Fibroblast of peridontal ligament (primary cell): ENCODE data around the gene TBC1D1.

Source experiments
- DNase-seq: peaks from one replicate; pipeline ENCODE4 v3.0.0-alpha.2; 2010; ENCODE audit errors: extremely low read depth

The TBC1D1 gene

DNA sequence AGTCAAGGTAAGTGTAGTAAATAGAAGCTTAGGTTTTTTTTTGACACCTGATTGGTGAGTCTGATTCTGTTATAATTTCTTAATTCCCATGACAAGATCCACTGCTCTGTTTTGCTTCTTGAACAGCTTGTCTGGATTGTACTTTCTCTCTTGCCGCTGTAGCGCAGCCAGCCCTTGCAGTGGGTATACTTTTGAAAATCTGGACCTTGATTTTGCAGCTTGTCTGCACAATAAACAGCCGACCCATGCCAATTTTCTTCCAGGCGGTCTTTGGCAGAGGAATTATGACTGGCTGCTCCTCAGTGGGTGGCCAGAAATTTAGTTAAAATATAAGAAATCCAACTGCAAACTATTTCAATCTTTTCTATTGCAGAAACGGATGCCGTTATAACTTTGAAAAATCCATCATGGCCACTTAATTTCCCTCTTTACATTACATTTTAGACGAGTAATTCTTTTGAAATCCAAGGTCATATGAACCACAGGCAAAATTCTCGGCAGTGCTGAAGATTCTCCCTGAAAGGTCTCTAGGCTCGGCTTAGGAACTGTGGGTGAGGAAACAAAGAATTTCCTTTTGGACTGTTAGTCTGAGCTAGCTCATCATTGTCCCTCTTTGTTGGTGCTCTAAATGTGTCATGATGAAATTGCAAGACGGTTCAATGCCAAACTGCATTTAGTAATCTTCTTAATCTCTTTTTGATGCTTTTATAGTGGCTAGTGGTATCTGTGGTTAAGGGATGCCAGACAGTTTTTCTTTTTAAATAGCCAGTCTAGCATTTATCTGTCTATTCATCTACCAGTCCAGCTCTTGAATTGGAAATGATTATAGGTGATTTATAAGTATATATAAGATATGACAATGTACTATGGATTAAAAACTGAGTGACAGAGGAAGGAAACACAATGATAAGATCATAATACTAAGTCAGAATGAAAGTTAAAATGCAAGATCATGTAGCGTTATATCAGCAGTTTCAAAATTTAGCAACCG is 37.8 kb downstream of the TBC1D1 start:
- no peak for DNase-seq

DNA sequence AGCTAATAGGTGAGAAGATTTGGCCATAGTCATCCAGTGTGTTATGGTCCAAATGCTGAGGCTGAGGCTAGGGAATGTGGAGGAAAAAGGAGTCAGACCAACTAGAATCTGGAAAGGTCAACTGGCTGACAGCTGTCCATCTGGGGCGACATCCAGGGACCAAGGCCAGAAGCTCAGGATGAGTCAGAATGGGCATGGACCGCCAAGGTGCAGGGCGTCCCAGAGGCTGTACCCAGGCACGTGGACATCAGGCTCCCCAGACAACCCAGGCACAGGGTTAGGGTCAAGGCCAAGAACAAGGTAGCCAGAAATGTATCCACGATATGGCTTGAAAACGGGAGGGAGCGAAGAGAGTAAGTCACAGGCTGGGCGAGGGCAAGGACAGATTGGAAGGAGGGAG is 43.2 kb downstream of the TBC1D1 start:
- DNase-seq: no peak

DNA sequence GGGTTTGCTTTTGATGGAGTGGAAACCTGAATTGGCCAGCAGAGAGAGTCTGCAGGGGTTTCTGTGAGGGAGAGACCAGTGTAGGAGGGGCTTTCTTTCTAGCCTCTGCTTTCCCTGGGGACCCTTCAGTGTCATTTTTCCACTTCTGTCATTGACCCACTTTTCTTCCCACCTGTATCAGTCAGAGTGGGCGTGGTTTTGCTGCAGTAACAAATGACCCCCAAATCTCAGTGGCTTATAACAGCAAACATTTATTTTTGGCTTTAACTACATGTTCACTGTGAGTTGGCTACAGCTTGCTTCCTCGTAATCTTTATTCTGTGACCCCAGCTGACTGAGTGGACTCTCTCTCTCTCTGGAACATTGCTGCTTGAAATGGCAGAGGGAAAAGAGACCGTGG is 43.7 kb downstream of the TBC1D1 start:
- no peak for DNase-seq

- DNase-seq: no peak
These were observed 44.1 kb downstream of the TBC1D1 start for GRCh38 chr4:37935026-37935425.

- DNase-seq: no peak
These were observed 46.1 kb downstream of the TBC1D1 start for GRCh38 chr4:37936889-37937498.

DNA sequence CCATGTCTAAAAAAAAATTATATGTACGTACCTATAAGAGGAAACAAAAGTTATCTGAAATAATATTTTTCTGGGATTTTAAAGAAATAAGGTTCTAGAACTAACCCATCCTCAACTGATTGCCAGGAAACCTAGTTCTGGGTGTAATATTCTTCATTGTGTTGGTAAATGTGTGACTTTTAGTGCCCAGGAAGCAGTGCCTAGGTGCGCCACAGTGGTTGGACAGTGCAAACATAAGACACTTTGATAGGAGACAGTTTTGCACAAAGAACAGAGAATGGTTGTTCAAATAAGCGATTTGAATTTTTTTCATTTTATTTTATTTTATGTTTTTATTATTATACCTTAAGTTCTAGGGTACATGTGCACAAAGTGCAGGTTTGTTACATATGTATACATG is 47.3 kb downstream of the TBC1D1 start:
- DNase-seq: no peak

DNA sequence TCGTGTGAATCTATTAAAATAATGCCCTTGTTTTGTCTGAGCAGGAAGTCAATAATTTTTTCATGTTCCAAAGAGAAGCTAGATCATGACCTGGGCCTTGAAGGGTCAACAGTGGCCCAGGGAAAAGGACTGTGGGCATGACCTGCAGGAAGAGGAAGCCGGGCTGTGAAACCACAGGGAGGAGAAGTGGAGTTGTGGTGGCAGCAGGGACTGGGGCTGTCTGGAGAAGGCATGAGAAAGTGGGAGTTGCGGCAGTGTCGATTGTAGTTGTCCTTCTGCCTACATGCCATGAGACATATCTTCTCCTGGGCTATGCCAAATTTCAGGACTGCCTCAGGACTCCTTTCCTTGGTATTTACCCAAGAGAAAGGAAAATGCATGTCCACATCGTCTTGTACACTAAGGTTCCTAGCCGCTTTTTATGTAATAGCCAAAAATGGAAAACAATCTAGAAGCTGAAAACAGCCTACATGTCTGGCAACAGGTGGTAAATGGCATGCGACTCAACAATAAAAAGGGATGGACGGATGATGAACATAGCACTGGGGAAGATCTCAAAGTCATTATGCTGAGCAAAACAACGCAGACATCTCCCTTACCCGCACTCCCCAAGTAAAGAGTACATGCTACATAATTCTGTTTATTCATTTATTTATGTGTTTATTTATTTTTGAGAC is 55.8 kb downstream of the TBC1D1 start:
- no peak for DNase-seq

DNA sequence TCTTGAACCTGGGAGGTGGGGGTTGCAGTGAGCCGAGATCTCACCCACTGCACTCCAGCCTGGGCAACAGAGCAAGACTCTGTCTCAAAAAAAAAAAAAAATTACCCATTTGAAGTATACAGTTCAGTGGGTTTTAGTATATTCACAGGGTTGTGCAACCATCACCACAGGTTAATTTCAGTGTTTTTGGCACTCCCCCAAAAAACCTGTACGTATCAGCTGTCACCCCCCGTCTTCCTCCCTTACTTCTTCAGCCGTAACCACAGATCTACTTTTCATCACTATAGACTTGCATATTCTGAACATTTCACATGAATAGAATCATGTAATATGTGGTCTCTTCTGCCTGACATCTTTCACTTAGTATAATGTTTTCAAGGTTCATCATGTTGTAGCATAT is 57.7 kb downstream of the TBC1D1 start:
- no peak for DNase-seq

- no peak for DNase-seq
These were observed 58.9 kb downstream of the TBC1D1 start for GRCh38 chr4:37949636-37950426.

- no peak for DNase-seq
These were observed 60.8 kb downstream of the TBC1D1 start for GRCh38 chr4:37951461-37952352.

GRCh38 chr4:37953156-37953555 is 62.3 kb downstream of the TBC1D1 start:
- DNase-seq: no peak

- peak; percentile 34 for DNase-seq
These were observed 62.9 kb downstream of the TBC1D1 start for GRCh38 chr4:37953620-37954293.

DNA sequence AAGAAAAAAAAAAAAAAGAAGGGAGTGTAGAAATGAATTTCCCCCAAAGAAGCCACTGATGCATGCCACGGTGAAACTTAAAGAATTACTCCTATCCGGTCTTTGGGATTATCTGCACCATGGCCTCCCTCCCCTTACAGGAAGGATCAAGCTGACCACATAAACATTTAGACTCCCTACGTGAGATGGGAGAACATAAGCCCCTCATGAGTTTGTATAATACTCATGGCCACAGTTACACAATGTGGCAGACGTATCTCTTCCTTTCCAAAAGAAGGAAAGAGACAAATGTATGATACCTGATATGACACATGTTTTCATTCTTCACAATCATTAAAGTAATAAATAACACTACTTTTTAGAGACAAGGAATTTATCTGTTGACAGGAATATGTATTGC is 66.1 kb downstream of the TBC1D1 start:
- no peak for DNase-seq

DNA sequence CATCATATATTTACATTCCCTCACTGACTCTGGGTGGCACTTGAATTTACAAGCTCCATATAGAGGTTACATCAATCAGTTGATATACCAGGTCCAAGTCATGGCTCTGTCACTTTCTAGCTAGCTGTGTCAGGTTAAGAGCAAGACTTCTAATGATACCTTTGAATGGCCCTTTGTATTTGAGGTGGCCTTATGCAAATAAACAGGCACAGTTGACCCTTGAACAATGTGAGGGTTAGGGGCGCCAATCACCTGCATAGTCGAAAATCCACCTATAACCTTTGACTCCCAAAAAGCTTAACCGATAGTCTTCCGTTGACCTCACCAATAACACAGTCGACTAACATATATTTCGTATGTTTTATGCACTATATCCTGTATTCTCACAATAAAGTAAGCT is 68.0 kb downstream of the TBC1D1 start:
- no peak for DNase-seq

- DNase-seq: no peak
These were observed 69.2 kb downstream of the TBC1D1 start, which contains the start of gene PTTG2 for GRCh38 chr4:37960098-37960497. Gene PTTG2, plus strand, starts transcription at chr4:37960398. Its CDS starts 37 bp downstream, at chr4:37960435.

GRCh38 chr4:37960679-37961450 is 70.0 kb downstream of the TBC1D1 start:
- no peak for DNase-seq

- no peak for DNase-seq
These were observed 74.0 kb downstream of the TBC1D1 start for GRCh38 chr4:37964734-37965457.

GRCh38 chr4:37966044-37966443 is 75.2 kb downstream of the TBC1D1 start:
- no peak for DNase-seq

- peak; percentile 40 for DNase-seq
These were observed 76.9 kb downstream of the TBC1D1 start for GRCh38 chr4:37967736-37968135.
